Neural progenitor cell (in vitro differentiated cells): Measurements from ENCODE around the gene LZTFL1. TPM values are rescaled to one million over a fixed set of nuclear protein-coding genes. Genes with fewer than 3 reads are reported as not detected.

ENCODE experiments used
- DNase-seq: peaks from one replicate; pipeline ENCODE4 v3.0.0-alpha.2; 2016; ENCODE audit warnings: low spot score
- H2AFZ ChIP-seq: fragments of 200-600 bp; sonication (generic); replicated peaks from 2 replicates; pipeline ENCODE4 v1.6.1; 2016; ENCODE audit warnings: antibody characterized with exemption
- H3F3A ChIP-seq: fragments of 200-600 bp; sonication (generic); 2 replicates; pipeline ENCODE4 v1.6.1; 2016; ENCODE audit warnings: antibody characterized with exemption, low read depth
- H3K27ac ChIP-seq: fragments of 200-600 bp; sonication (generic); 2 replicates; pipeline ENCODE4 v1.5.1; 2016; ENCODE audit warnings: mild to moderate bottlenecking
- H3K27me3 ChIP-seq: fragments of 200-600 bp; sonication (generic); 2 replicates; pipeline ENCODE4 v1.6.1; 2016; ENCODE audit warnings: mild to moderate bottlenecking, moderate library complexity
- H3K36me3 ChIP-seq: fragments of 200-600 bp; sonication (generic); 2 replicates; pipeline ENCODE4 v1.5.1; 2016
- H3K4me1 ChIP-seq: fragments of 200-600 bp; sonication (generic); 2 replicates; pipeline ENCODE4 v1.6.1; 2016; ENCODE audit warnings: mixed run types
- H3K4me2 ChIP-seq: fragments of 200-600 bp; sonication (generic); 2 replicates; pipeline ENCODE4 v1.6.1; 2016
- H3K4me3 ChIP-seq: fragments of 200-600 bp; sonication (generic); 2 replicates; pipeline ENCODE4 v1.5.1; 2016
- H3K79me2 ChIP-seq: fragments of 200-600 bp; sonication (generic); 2 replicates; pipeline ENCODE4 v1.6.1; 2016; ENCODE audit warnings: low read depth
- H3K9ac ChIP-seq: fragments of 200-600 bp; sonication (generic); 2 replicates; pipeline ENCODE4 v1.6.1; 2016
- H3K9me3 ChIP-seq: fragments of 200-600 bp; sonication (generic); 2 replicates; pipeline ENCODE4 v1.5.1; 2016; ENCODE audit warnings: low read depth
- H4K20me1 ChIP-seq: fragments of 200-600 bp; sonication (generic); 2 replicates; pipeline ENCODE4 v1.6.1; 2016; ENCODE audit warnings: low read depth
- H3K27ac Mint-ChIP-seq: 3 replicates; pipeline ENCODE4 v1.8.0; 2021; ENCODE audit warnings: mixed read lengths
- H3K27me3 Mint-ChIP-seq: 2 replicates; pipeline ENCODE4 v1.8.0; 2022; ENCODE audit warnings: low read depth, mild to moderate bottlenecking, inconsistent platforms, moderate library complexity, mixed read lengths; ENCODE audit not compliant: insufficient read depth
- H3K36me3 Mint-ChIP-seq: 3 replicates; pipeline ENCODE4 v1.8.0; 2021; ENCODE audit warnings: mixed read lengths
- H3K4me1 Mint-ChIP-seq: 3 replicates; pipeline ENCODE4 v1.8.0; 2021; ENCODE audit warnings: mixed read lengths
- H3K4me3 Mint-ChIP-seq: 3 replicates; pipeline ENCODE4 v1.8.0; 2021; ENCODE audit warnings: mild to moderate bottlenecking, moderate library complexity, mixed read lengths
- H3K9me3 Mint-ChIP-seq: 3 replicates; pipeline ENCODE4 v1.8.0; 2020; ENCODE audit warnings: mixed read lengths
- CTCF ChIP-seq: fragments of 200-600 bp; sonication (generic); IDR thresholded peaks from 2 replicates; pipeline ENCODE4 v1.5.1; 2017; ENCODE audit warnings: antibody characterized with exemption, mild to moderate bottlenecking
- EZH2 ChIP-seq: fragments of 200-600 bp; sonication (generic); IDR thresholded peaks from 2 replicates; pipeline ENCODE4 v1.6.1; 2017; ENCODE audit warnings: antibody characterized with exemption, mild to moderate bottlenecking, moderate library complexity
- EZH2phosphoT487 ChIP-seq: fragments of 200-600 bp; sonication (generic); IDR thresholded peaks from 2 replicates; pipeline ENCODE4 v1.6.1; 2017; ENCODE audit warnings: antibody characterized with exemption
- total RNA-seq: library from RNA; depleted of rRNA; stranded (reverse); fragments of >200 nt; gene quantifications from 2 replicates; pipeline ENCODE4 v1.2.3, GENCODE V29; 2015; ENCODE audit warnings: low replicate concordance

The LZTFL1 gene
- total RNA-seq, 1 donor from 2014 or later: 22.5 TPM

GRCh38 chr3:45787551-45787950, 54.4 kb downstream of the LZTFL1 start:
- Histone ChIP-seq H3K9me3 (no peaks in the 10 kb centered on the region), H3K27me3 (peaks cover 2% of the 10 kb centered on the region), H2AFZ (no peak overlapping the region), H3K4me3 (no peak overlapping the region), H3K4me1 (no peaks in the 10 kb centered on the region), H3F3A (no peaks in the 10 kb centered on the region), H3K4me2 (no peak overlapping the region), H3K79me2 (no peaks in the 10 kb centered on the region), H3K9ac (no peak overlapping the region), H3K27ac (no peak overlapping the region), H3K36me3 (no peaks in the 10 kb centered on the region), H4K20me1 (no peaks in the 10 kb centered on the region)
- no peaks in the 10 kb centered on the region for H3K4me1 Mint-ChIP-seq
- H3K27ac Mint-ChIP-seq: no peak overlapping the region
- DNase-seq: no peak
- no peak overlapping the region for H3K4me3 Mint-ChIP-seq
- H3K9me3 Mint-ChIP-seq: peaks cover 19% of the 10 kb centered on the region
- TF ChIP-seq EZH2phosphoT487 (no peak), CTCF (no peak), EZH2 (no peak)
- peaks cover 13% of the 10 kb centered on the region for H3K27me3 Mint-ChIP-seq
- H3K36me3 Mint-ChIP-seq: no peaks in the 10 kb centered on the region

- no peak overlapping the region for H3K27ac Mint-ChIP-seq
- H3K9ac ChIP-seq: no peak overlapping the region
- no peak overlapping the region for H2AFZ ChIP-seq
- peaks cover 19% of the 10 kb centered on the region for H3K9me3 Mint-ChIP-seq
- no peaks in the 10 kb centered on the region for H3K4me1 ChIP-seq
- TF ChIP-seq EZH2: no peak
- TF ChIP-seq CTCF: no peak
- TF ChIP-seq EZH2phosphoT487: no peak
- H3K4me1 Mint-ChIP-seq: no peaks in the 10 kb centered on the region
- H3K36me3 Mint-ChIP-seq: no peaks in the 10 kb centered on the region
- no peak overlapping the region for H3K4me3 Mint-ChIP-seq
- no peak for DNase-seq
- H3K27me3 Mint-ChIP-seq: peaks cover 12% of the 10 kb centered on the region
- no peaks in the 10 kb centered on the region for H3K27me3 ChIP-seq
- no peaks in the 10 kb centered on the region for H3K79me2 ChIP-seq
- H3K9me3 ChIP-seq: no peaks in the 10 kb centered on the region
- H4K20me1 ChIP-seq: no peaks in the 10 kb centered on the region
- no peak overlapping the region for H3K27ac ChIP-seq
- H3K4me2 ChIP-seq: no peak overlapping the region
- H3K36me3 ChIP-seq: no peaks in the 10 kb centered on the region
- H3F3A ChIP-seq: no peaks in the 10 kb centered on the region
- H3K4me3 ChIP-seq: no peak overlapping the region
These were observed 55.0 kb downstream of the LZTFL1 start for GRCh38 chr3:45786801-45787495.

DNA sequence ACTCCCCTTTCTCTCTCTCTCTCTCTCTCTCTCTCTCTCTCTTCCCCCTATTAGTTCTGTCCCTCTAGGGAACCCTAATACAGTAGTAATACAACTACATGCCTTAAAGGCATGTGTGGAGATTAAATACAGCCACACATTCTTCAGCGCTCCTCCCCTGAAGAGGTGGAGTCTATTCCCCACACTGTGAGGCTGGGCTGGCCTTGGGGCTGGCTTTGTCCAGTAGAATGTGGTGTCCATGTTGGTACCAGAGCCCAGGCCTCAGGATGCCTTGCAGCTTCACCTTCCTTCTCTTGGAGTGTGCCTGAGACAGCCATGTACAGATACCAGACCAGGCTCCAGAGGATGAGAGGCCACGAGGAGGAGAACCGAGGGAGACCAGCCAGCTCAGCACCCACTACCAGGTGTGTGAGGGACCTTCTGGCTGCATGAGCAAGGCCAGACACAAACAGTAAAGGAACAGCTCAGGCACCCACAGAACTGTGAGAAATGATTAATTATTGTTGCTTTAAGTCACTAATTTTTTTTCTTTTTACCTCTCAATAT, 56.2 kb downstream of the LZTFL1 start:
- no peaks in the 10 kb centered on the region for H3K36me3 Mint-ChIP-seq

More for the DNA sequence above, 56.2 kb downstream of the LZTFL1 start:
- peaks cover 18% of the 10 kb centered on the region for H3K9me3 Mint-ChIP-seq
- no peaks in the 10 kb centered on the region for H3K4me1 Mint-ChIP-seq
- Histone ChIP-seq H3K4me1 (no peaks in the 10 kb centered on the region), H4K20me1 (no peaks in the 10 kb centered on the region), H2AFZ (no peak overlapping the region), H3K36me3 (no peaks in the 10 kb centered on the region), H3K4me2 (no peak overlapping the region), H3K27ac (no peak overlapping the region), H3K9me3 (no peaks in the 10 kb centered on the region), H3K27me3 (no peaks in the 10 kb centered on the region), H3K4me3 (no peak overlapping the region), H3K9ac (no peak overlapping the region), H3K79me2 (no peaks in the 10 kb centered on the region), H3F3A (no peaks in the 10 kb centered on the region)
- TF ChIP-seq EZH2phosphoT487 (no peak), EZH2 (no peak), CTCF (no peak)
- H3K27me3 Mint-ChIP-seq: peaks cover 10% of the 10 kb centered on the region
- H3K27ac Mint-ChIP-seq: no peak overlapping the region
- no peak overlapping the region for H3K4me3 Mint-ChIP-seq
- no peak for DNase-seq
